Effector memory CD8-positive, alpha-beta T cell (primary cell): Measurements from ENCODE around the gene KPNA5.
A peak's percentile ranks its signal among the peaks of the same experiment; 100 is the strongest.
"Not testable (repeated sequence)": the region's sequence is repeated elsewhere in the genome, so short reads cannot be mapped to it uniquely, and the experiment has no call there.

ENCODE experiments used
- ATAC-seq: fragments of 150-1000 bp; cut with Tn5 transposase; replicated peaks from 2 replicates; pipeline ENCODE4 v1.10.0; 2021; ENCODE audit warnings: mild to moderate bottlenecking, moderate library complexity
- DNase-seq, 3 experiments: peaks; one replicate each; pipeline ENCODE4 v3.0.0; 2021
- H3K27ac Mint-ChIP-seq, 2 donors: one replicate each; pipeline ENCODE4 v1.8.0; 2022; ENCODE audit warnings: mild to moderate bottlenecking in 2 of 2, mixed read lengths in 2 of 2, moderate library complexity in 2 of 2
- H3K27me3 Mint-ChIP-seq, 2 donors: one replicate each; pipeline ENCODE4 v1.8.0; 2022; ENCODE audit warnings: mixed read lengths in 2 of 2
- H3K36me3 Mint-ChIP-seq: one replicate; pipeline ENCODE4 v1.8.0; 2022; ENCODE audit warnings: mild to moderate bottlenecking, moderate library complexity, mixed read lengths; ENCODE audit not compliant: insufficient read depth
- H3K4me1 Mint-ChIP-seq, 2 donors: one replicate each; pipeline ENCODE4 v1.8.0; 2022; ENCODE audit warnings: low read depth in 2 of 2, mixed read lengths in 2 of 2
- H3K4me3 Mint-ChIP-seq, 2 donors: one replicate each; pipeline ENCODE4 v1.8.0; 2022; ENCODE audit warnings: mild to moderate bottlenecking in 2 of 2, mixed read lengths in 2 of 2, moderate library complexity in 2 of 2
- H3K9me3 Mint-ChIP-seq, 2 donors: one replicate each; pipeline ENCODE4 v1.8.0; 2022; ENCODE audit warnings: mixed read lengths in 2 of 2

KPNA5 gene

GRCh38 chr6:116726947-116727346 is 45.9 kb downstream of the KPNA5 start:
- H3K4me1 Mint-ChIP-seq: peaks cover 0 to 3% of the 10 kb centered on the region in 2 donors
- ATAC-seq (no peak), DNase-seq (no peak)
- H3K9me3 Mint-ChIP-seq: no peaks in the 10 kb centered on the region
- no peaks in the 10 kb centered on the region for H3K27me3 Mint-ChIP-seq
- H3K4me3 Mint-ChIP-seq: no peak overlapping the region
- H3K27ac Mint-ChIP-seq: no peak overlapping the region
- H3K36me3 Mint-ChIP-seq: peaks cover 70% of the 10 kb centered on the region

- Mint-ChIP-seq H3K4me1 (no peaks in the 10 kb centered on the region), H3K4me3 (no peak overlapping the region), H3K27me3 (no peaks in the 10 kb centered on the region), H3K9me3 (peaks cover 0 to under 1% of the 10 kb centered on the region in 2 donors), H3K27ac (no peak overlapping the region), H3K36me3 (peaks cover 63% of the 10 kb centered on the region)
- ATAC-seq (no peak), DNase-seq (no peak)
These were observed 49.5 kb downstream of the KPNA5 start for GRCh38 chr6:116730513-116730912.

- H3K9me3 Mint-ChIP-seq: peaks cover 4 to 7% of the 10 kb centered on the region in 2 donors
- H3K4me1 Mint-ChIP-seq: no peaks in the 10 kb centered on the region
- no peak for ATAC-seq
- DNase-seq: no peak
- H3K4me3 Mint-ChIP-seq: no peak overlapping the region
- no peak overlapping the region for H3K27ac Mint-ChIP-seq
- peaks cover 16% of the 10 kb centered on the region for H3K36me3 Mint-ChIP-seq
- no peaks in the 10 kb centered on the region for H3K27me3 Mint-ChIP-seq
These were observed 56.0 kb downstream of the KPNA5 start for GRCh38 chr6:116737004-116737403.

GRCh38 chr6:116740486-116740885 is 59.5 kb downstream of the KPNA5 start:
- H3K27ac Mint-ChIP-seq, H3K27me3 Mint-ChIP-seq, H3K36me3 Mint-ChIP-seq, DNase-seq, ATAC-seq, H3K4me3 Mint-ChIP-seq, H3K4me1 Mint-ChIP-seq: not testable (repeated sequence)
- peaks cover 4 to 16% of the 10 kb centered on the region in 2 donors for H3K9me3 Mint-ChIP-seq

GRCh38 chr6:116741571-116741970 is 60.6 kb downstream of the KPNA5 start:
- Mint-ChIP-seq H3K9me3 (peaks cover 4 to 9% of the 10 kb centered on the region in 2 donors), H3K4me1 (no peaks in the 10 kb centered on the region), H3K36me3 (peaks cover 3% of the 10 kb centered on the region), H3K4me3 (no peak overlapping the region), H3K27ac (no peak overlapping the region), H3K27me3 (no peaks in the 10 kb centered on the region)
- ATAC-seq: no peak
- no peak for DNase-seq

GRCh38 chr6:116745176-116745575 is 64.2 kb downstream of the KPNA5 start:
- Mint-ChIP-seq H3K9me3 (peaks cover 0 to 9% of the 10 kb centered on the region in 2 donors), H3K4me1 (no peaks in the 10 kb centered on the region), H3K27ac (no peak overlapping the region), H3K27me3 (peaks cover 0 to 6% of the 10 kb centered on the region in 2 donors), H3K36me3 (no peaks in the 10 kb centered on the region), H3K4me3 (no peak overlapping the region)
- DNase-seq (no peak), ATAC-seq (no peak)

GRCh38 chr6:116761779-116762178 is 80.8 kb downstream of the KPNA5 start:
- no peaks in the 10 kb centered on the region for H3K9me3 Mint-ChIP-seq
- no peak for DNase-seq
- ATAC-seq: no peak
- H3K4me1 Mint-ChIP-seq: peaks cover 6 to 7% of the 10 kb centered on the region in 2 donors
- no peak overlapping the region for H3K4me3 Mint-ChIP-seq
- no peak overlapping the region for H3K27ac Mint-ChIP-seq
- H3K36me3 Mint-ChIP-seq: no peaks in the 10 kb centered on the region
- H3K27me3 Mint-ChIP-seq: peaks cover 39 to 44% of the 10 kb centered on the region in 2 donors

GRCh38 chr6:116762235-116762634 is 81.2 kb downstream of the KPNA5 start:
- DNase-seq (no peak), ATAC-seq (no peak)
- peaks cover 43 to 48% of the 10 kb centered on the region in 2 donors for H3K27me3 Mint-ChIP-seq
- H3K9me3 Mint-ChIP-seq: no peaks in the 10 kb centered on the region
- H3K36me3 Mint-ChIP-seq: no peaks in the 10 kb centered on the region
- no peak overlapping the region for H3K27ac Mint-ChIP-seq
- peaks cover 6 to 7% of the 10 kb centered on the region in 2 donors for H3K4me1 Mint-ChIP-seq
- no peak overlapping the region for H3K4me3 Mint-ChIP-seq

- Mint-ChIP-seq H3K27me3 (peaks cover 47 to 48% of the 10 kb centered on the region in 2 donors), H3K27ac (no peak overlapping the region), H3K36me3 (no peaks in the 10 kb centered on the region), H3K4me1 (peaks cover 6 to 7% of the 10 kb centered on the region in 2 donors), H3K4me3 (no peak overlapping the region), H3K9me3 (no peaks in the 10 kb centered on the region)
- DNase-seq (no peak), ATAC-seq (no peak)
These were observed 82.0 kb downstream of the KPNA5 start for GRCh38 chr6:116763048-116763447.

GRCh38 chr6:116763906-116764628 is 83.1 kb downstream of the KPNA5 start:
- Mint-ChIP-seq H3K27ac (no peak overlapping the region), H3K36me3 (no peaks in the 10 kb centered on the region), H3K9me3 (no peaks in the 10 kb centered on the region), H3K4me1 (peaks cover 6 to 7% of the 10 kb centered on the region in 2 donors), H3K4me3 (peak overlapping the region; percentile 33 to 79), H3K27me3 (peaks cover 48 to 53% of the 10 kb centered on the region in 2 donors)
- DNase-seq: no peak
- no peak for ATAC-seq

GRCh38 chr6:116764629-116764960 is 83.6 kb downstream of the KPNA5 start:
- Mint-ChIP-seq H3K36me3 (no peaks in the 10 kb centered on the region), H3K27ac (no peak overlapping the region), H3K9me3 (no peaks in the 10 kb centered on the region), H3K4me3 (peak overlapping the region; percentile 33 to 79), H3K4me1 (peaks cover 6 to 7% of the 10 kb centered on the region in 2 donors), H3K27me3 (peaks cover 45 to 54% of the 10 kb centered on the region in 2 donors)
- DNase-seq (no peak), ATAC-seq (no peak)

- peaks cover 42 to 54% of the 10 kb centered on the region in 2 donors for H3K27me3 Mint-ChIP-seq
- H3K4me1 Mint-ChIP-seq: peaks cover 6 to 7% of the 10 kb centered on the region in 2 donors
- H3K27ac Mint-ChIP-seq: no peak within 1 kb of the TSS
These were observed 84.2 kb downstream of the KPNA5 start, which contains the start of gene FAM162B for GRCh38 chr6:116764961-116765841. FAM162B (minus strand) TSS chr6:116765719; CDS start chr6:116765576, 143 bp downstream.

GRCh38 chr6:116766506-116767176 is 85.6 kb downstream of the KPNA5 start:
- Mint-ChIP-seq H3K27ac (no peak overlapping the region), H3K4me1 (peaks cover 6 to 7% of the 10 kb centered on the region in 2 donors), H3K4me3 (peak overlapping the region; percentile 65 to 79), H3K9me3 (no peaks in the 10 kb centered on the region), H3K27me3 (peaks cover 41 to 59% of the 10 kb centered on the region in 2 donors), H3K36me3 (no peaks in the 10 kb centered on the region)
- DNase-seq (no peak), ATAC-seq (no peak)

More at GRCh38 chr6:116764961-116765841, 84.2 kb downstream of the KPNA5 start, which contains the start of gene FAM162B:
- no peaks in the 10 kb centered on the region for H3K9me3 Mint-ChIP-seq
- no peaks in the 10 kb centered on the region for H3K36me3 Mint-ChIP-seq
- peak within 1 kb of the TSS; percentile 65 to 79 for H3K4me3 Mint-ChIP-seq
- DNase-seq (no peak), ATAC-seq (no peak)
